Right hindlimb (tissue), 1 donor: ENCODE results near the gene ZNF134.

Source experiments
- DNase-seq: peaks from one replicate; pipeline ENCODE4 v3.0.0-alpha.2; 2018

The ZNF134 gene

DNA sequence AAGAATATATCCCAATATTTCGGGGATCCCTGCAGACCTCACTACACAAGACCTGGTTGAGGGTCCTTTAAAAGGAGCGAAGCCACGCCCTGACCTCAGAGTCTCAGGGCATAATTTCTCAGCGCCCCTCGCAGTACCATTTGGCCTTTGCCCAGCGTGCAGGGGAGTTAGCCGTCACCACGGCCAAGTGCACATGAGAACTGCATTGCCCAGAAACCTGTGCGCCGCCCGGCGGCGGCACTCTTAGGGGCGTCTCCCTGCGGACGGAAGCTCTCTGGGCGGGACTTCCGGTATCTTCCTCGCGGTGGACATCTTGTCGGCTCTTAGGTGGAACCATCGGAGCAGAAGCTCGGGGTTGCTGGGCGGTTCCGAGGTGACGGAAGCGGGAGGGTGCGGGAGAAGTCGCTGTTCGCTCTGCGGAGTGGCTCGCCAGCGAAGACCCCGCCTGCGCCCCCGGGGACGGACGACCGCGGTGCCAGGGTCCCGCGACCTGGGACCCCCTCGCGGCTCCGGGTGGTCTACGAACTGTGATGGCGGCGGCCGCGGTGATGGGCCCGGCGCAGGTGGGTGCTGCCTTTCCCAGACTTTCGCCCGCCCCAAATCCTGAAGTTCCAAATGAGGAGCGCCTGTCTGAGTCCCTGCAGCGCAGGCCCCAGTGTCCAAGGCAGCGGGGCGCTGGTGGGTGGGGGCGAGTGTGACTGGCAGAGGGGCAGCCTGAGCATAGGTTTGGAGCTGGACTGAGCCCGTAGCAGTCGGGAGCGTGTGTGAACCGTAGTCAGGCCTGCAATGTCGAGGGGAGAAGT, at the start of gene ZNF134:
ZNF134 (plus strand) TSS at position 302 of the 803 bp plus-strand sequence. CDS start 5,227 bp downstream, outside the sequence.
- DNase-seq: peak; percentile 95

DNA sequence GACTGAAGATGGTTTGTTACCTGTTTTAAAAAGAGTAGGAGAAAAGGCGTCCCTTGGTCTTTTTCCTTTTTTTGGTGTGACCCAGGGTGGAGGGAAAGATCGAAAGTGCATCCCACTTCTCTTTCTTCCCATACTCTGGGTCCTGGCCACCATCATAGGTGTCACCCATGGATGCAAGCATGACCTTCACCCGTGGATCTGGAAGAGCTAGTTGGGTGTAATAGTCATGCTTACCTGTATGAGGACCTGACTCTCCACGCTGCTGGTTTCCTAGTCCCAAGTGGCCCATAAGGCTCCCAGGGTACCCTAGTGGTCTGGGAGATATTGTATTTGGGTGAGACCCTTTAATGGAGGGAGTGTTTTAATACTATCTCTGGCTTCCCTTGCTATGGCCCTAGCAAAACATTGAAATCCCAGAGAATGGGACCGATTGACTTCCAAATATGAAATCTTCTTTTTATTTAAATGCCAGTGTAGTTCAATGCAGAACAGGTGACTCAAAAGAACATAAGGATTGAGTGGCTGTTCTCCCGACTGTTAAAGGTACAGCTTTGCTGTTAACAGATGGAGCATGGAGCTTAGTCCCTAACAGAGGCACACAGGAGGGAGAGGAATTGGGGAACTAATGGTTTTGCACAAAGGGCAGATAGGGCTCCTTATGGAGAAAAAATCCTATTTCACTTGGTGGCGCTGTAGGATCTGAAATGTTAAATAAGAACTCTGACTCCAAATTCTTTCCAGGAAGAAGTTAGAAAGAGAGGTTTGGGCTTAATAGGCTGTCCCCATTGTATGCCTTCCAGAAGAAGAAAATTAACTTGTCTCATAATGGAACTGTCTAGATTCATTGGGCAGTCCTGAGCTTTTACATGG, 47.4 kb upstream of the ZNF134 start:
- no peak for DNase-seq

DNA sequence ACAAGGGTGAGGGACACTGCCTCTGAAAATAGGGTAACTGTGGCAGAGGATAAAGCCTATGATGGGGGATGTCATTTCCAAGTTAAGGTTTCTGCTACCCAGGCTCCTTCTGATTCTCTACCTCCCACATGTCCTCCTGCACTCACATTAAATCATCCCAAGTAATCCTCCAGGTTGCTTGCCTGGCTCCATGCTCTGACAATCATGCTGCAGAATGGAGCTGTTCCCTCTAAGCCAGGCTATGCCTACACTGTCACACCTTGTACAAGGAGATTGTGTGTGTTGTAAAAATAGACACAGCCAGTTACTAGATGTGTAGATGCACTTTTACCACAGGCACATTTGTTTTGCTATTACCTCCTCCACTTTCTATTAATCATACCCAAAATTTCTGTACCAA, 43.3 kb upstream of the ZNF134 start:
- no peak for DNase-seq

DNA sequence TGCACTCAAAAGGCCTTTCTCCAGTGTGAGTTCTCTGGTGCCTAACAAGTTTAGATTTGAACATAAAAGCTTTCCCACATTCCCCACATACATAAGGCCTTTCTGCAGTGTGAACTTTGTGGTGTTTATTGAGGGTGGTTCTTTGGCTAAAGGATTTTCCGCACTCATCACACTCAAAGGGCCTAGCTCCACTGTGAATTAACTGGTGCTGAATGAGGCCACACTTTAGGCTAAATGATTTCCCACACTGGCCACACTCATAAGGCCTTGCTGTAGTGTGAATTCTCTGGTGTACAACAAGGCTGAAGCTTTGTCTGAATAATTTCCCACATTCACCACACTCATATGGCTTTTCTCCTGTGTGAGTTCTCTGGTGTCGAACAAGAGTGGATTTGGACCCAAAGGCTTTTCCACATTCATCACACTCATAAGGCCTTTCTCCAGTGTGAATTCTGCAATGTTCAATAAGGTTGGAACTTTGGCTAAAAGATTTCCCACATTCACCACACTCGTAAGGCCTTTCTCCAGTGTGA, 41.6 kb upstream of the ZNF134 start:
- no peak for DNase-seq

DNA sequence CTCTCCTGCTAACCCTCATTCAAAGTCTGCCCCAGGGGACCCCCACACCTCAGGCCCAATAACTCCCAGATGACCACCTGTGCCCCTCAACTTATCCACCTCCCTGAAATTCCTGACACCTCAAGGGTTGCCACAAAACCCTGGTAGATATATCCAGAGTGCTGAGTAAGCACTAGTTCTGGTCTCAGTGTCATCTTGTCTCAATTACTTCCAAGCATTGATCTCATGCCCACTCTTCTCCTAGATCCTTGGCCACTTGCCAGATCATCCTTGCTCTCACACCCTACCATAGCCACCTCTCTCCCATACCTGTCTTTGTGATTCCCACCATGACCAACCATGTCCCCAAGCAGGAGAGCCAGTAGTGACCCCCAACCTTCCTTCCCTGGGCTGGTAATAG, 37.4 kb upstream of the ZNF134 start:
- no peak for DNase-seq

DNA sequence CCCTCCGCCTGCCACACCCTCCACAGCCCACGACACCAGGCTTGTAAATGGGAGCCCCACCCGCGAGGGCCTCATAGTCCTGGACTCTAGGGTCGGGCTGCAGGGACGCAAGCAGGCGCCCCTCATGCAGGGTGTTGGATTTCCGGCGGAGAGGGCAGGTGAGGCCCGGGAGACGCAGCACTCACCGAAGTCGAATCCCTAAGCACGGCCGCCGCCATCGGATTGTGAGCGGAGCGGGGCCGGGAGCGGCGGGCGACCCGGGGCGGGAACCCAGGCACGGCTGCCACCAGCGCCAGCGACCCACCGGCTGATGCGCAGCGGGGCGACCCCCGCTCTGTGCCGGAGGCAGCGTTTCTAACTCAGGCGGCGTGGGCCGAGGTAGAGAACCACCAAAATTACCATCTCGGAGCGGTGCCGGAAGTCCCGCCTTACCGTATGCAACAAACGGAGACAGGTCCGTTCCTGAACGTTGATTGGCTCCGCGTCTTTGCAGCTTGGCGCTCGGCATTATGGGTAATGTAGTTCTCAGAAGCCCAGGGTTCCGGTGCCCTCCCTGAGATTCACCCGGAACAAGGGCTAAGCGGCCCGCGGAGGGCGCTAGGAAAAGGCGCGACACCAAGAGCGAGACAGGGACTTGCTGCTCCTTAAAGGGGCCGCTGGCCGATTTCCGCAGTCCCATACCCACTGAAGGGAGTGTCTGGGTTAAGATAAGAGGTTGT, 35.4 kb upstream of the ZNF134 start, which contains the start of gene ZNF416:
ZNF416 (minus strand) TSS at position 425 of the 719 bp plus-strand sequence; CDS start at position 218, 207 bp downstream.
- DNase-seq: peak; percentile 97

DNA sequence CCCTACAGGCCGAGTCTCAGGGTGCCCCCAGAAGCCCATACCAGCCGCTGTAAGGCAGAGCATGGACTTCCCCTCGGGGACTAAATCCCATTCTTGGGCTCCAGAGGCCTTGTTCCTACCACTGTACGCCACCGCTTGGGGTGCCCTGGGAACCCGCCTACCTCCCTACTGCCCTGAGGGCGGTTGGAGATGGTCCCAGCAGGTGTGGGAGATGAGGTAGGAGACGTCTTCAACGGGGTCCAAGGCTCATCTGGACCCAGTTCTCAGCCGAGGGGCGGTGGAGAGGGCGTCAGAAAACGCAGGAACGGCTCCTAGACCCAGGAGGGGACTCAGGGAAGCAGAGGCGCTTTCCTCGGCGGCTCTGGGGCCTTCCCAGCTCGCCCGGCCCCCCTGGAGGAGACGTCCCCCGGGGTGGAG, 30.9 kb upstream of the ZNF134 start:
- no peak for DNase-seq

DNA sequence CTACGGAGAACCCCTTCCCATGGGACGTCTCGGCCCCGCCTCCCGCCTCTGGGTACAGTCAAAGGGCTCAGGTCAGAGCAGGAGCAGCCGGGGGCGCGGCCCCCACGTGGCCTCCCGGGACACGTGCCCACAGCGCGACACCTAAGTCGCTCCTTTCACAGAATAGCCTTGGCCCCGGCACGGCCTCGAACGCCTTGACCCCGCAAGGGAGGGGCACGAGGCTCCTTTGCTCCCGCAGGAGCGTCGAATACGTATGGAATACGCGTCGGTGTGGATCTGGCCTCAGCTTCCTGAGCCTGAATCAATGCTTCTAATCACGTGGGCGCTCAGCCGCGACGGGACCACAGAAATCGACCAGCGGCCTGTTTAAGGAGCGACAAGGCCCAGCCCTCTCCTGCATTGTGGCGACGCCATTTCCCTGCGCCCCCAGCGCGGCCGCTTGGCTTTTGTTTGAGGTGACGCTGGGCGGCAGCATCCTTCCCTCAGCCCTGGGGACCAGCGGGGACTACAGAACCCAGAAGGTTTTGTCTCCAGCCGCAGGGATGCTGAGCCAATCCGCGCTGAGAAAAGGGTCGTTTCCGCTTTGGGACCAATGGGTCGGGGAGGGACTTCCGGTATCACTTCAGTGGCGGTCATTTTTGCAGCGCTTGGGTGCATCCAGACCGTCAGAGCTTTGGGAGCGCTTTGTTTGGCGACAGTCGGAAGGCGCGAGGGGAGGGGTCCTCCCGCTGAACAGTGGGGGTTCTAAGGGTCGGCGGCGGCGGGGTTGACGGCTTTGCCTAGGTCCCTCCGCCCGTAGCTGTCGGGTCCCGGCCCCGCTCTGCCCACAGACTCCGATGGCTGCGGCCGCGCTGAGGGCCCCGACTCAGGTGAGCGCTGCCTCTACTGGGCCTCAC, 30.3 kb upstream of the ZNF134 start, which contains the start of gene ZIK1:
ZIK1 (plus strand) TSS at position 625 of the 896 bp plus-strand sequence; CDS start at position 837, 212 bp downstream.
- peak; percentile 95 for DNase-seq

DNA sequence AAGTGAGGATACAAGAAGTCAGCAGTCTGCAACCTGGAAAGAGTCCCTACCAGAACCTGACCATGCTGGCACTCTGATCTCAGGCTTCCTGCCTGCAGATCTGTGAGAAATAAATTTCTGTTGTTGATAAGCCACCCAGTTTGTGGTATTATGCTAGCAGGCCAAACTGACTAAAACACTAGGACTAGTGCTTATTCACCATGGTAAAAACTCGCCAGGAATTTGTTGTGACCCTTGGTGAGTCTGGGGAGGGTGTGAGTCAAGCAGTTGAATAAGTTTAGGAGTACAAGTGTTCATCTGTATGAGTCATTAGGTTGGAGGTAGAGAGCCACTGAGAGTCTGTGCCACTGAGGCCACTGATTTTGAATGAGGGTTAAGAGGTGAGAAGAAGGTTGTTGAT, 26.5 kb upstream of the ZNF134 start:
- DNase-seq: no peak

DNA sequence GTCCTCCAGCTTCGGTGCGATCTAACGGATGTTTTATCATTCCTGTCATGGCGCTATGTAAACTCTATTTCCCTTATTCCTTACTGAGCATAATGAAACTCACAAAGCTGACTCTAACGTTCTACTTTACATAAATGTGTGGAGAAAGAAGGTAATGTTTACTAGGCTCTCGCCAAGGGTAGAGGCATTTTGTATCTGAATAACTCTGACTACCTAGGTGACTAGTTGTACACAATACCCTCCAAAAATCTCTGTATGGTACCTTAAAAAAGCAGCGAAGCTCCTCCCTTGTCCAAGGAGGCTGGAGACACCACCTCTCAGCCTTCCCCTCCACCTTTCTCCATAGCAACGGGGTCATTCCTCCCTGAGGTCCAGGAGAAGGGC, 14.7 kb upstream of the ZNF134 start:
- DNase-seq: no peak

DNA sequence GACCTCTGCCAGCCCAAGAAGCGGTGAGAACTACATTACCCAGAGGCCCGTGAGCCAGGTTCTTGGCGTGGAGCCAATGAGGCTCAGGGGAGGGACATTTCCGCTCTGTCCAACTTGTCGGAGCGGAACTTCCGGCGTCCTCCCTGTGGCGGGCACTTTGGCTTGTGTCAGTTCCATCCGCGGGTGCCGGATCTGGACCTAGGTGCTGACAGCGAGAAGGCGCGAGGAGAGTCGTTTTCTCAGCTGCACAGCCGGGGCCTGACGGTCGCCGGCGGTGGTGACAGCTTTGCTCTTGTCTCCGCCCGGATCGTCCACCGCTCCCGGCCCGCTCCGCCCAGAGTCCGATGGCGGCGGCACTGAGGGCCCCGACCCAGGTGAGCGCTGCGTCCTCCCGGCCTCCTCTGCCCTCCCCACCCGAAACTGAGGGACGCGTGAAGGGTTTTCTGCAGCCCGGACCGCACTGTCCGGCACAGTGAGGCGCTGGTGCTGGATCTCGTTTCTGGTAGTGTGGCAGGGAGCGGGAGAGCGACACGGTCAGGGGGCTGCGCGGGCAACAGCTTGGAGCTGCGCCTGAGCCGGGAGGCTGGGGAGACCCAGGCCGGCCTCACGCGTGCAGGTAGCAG, 14.2 kb upstream of the ZNF134 start, which contains the start of gene ZNF530:
ZNF530 (plus strand) TSS at position 125 of the 623 bp plus-strand sequence. CDS start 4,461 bp downstream, outside the sequence.
- peak; percentile 94 for DNase-seq

DNA sequence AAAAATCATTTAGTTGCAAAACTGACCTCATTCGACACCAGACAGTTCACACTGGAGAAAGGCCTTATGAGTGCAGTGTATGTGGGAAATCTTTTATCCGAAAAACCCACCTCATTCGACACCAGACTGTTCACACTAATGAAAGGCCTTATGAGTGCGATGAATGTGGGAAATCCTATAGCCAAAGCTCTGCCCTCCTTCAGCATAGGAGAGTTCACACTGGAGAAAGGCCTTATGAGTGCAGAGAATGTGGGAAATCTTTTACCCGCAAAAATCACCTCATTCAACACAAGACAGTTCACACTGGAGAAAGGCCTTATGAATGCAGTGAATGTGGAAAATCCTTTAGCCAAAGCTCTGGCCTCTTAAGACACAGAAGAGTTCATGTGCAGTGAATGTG, 7.1 kb upstream of the ZNF134 start:
- no peak for DNase-seq

DNA sequence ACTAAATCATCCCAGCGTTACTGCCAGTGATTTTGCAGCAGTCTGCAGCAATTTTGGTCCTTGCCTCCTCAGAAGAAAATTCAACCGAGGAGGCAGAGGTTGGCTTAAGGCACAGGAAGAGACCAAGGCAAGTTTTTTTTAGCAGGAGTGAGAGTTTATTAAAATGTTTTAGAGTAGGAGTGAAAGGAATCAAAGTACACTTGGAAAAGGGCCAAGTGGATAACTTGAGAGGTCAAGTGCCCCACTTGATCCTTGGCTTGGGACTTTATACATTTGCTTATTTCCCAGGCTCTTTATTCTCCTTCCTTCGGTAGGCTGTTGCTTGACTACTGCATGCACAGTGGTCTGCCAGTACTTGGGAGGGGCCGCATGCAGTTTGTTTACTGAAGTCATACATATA, 2.9 kb upstream of the ZNF134 start:
- no peak for DNase-seq

DNA sequence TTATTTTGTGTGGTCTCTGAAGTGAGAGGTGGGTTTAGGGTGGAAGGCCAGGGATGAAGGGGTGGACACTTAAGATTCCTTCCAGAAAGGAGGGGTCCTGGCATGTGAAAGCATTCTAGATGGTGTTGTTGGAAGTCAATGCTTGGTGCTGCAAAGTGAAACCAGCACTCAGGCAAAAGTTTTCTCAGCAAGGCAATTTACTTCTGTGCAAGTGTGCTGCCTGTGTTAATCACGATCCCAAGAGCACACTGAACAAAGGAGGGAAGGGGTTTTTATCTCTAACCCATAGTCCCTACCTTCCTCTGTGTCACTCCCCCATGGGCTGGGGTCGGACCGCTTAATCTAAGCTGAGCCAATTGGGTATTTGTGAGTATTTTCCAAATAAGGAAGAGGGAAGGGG, 1.3 kb downstream of the ZNF134 start:
- no peak for DNase-seq

DNA sequence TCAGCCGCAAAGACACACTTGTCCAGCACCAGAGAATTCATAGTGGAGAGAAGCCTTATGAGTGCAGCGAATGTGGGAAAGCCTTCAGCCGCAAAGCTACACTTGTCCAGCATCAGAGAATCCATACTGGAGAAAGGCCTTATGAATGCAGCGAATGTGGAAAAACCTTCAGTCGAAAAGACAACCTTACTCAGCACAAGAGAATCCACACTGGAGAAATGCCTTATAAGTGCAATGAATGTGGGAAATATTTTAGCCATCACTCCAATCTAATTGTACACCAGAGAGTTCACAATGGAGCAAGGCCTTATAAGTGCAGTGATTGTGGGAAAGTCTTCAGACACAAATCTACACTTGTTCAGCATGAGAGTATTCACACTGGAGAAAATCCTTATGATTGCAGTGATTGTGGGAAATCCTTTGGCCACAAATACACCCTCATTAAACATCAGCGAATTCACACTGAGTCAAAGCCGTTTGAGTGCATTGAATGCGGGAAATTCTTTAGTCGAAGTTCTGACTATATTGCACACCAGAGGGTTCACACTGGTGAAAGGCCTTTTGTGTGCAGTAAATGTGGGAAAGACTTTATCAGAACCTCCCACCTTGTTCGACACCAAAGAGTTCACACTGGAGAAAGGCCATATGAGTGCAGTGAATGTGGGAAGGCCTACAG, 6.8 kb downstream of the ZNF134 start:
- DNase-seq: no peak

DNA sequence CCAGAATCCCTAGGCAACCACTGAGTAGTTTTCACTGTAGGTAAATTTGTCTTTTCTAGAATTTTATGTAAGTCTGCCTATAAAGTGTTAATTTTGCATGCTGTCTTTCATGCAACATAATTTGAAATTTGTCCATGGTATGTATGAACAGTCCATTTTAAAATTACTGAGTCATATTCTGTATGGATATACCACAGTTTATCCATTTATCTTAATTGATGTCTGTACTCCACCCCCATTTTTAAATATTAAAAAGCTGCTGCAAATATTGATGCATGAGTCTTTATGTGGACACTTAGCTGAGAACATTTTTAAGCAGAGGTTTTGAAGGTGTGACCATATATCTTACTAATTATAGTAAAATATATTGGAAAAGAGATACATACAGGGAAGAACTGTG, 9.0 kb downstream of the ZNF134 start:
- DNase-seq: no peak

DNA sequence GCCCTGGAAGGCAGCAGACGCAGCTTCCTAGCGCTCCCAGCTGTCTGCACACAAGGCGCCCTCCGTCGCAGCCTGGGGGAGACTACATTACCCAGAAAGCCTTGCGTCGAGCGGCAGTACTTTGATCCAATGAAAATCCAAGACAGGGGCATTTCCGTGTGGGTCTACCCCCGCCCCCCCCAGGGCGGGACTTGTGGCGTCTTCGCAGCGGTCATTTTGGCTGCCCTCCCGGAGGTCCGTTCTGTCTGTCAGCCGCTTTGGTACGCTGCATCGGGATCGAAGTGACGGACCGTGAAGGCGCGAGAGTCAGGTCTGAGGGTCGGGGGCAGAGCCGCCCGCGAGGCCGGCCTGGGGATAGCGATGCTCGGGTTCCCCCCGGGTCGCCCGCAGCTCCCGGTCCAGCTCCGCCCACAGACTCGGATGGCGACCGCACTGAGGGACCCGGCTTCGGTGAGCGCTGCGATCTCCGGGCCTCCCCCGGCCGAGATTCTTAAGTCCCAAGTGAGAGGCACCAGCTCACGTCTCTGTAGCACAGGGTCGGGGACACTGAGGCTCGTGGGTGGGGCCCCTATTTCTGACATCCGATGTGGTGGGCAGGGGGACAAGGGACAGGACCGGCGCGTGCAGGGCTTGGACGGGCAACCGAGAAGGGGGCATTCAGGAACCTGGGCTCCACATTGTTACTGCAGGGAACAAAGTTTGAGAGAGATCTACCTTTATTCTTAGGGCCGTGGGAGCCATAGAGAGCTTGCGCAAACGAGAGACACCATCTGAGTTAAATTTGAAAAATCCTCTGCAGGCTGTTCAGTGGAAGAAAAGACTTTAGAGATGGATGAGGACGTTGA, 19.2 kb downstream of the ZNF134 start, which contains the start of gene ZNF211:
ZNF211 (plus strand) TSS at position 182 of the 845 bp plus-strand sequence; CDS start at position 361, 179 bp downstream.
- DNase-seq: peak; percentile 96

DNA sequence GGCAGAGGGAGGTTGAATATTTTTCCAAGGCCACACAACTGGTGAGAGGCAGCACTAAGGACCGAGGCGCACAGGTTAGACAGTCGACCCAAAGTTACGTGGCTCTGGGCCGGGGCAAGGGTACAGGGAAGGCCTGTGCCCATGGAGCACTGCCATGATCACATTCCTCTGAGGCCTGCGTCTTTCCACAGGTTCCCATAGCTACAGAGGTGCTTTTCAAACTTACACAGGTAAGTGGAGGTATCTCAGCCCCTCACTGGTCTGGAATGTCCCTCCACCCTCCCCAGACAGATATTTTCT, 19.7 kb downstream of the ZNF134 start:
- no peak for DNase-seq

DNA sequence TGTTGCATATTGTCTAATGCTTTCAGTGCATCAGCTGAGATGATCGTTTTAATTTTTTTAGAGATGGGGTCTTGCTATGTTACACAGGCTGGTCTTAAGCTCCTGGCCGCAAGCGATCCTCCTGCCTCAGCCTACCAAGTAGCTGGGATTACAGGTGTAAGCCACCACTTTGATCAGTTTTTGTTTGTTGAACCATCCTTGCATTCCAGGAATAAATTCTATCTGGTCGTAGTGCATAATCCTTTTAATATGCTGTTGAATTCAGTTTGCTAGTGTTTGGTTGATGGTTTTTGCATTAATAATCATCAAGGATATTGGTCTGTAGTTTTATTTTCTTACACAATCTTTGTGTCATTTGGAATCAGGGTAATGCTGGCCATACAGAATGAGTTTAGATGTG, 23.3 kb downstream of the ZNF134 start:
- DNase-seq: no peak
